B cell (primary cell): Measurements from ENCODE around the gene CAMK2G. TPM values are rescaled to one million over a fixed set of nuclear protein-coding genes. Genes with fewer than 3 reads are reported as not detected.

Experiments
- ATAC-seq: fragments of 200-7000 bp; cut with Tn5 transposase; one replicate; pipeline ENCODE4 v1.10.0; 2021; ENCODE audit warnings: low read depth, mild to moderate bottlenecking, moderate number of reproducible peaks, moderate library complexity
- CTCF ChIA-PET: fragments of 350-600 bp; sonication (Branson Sonifier 250); formaldehyde crosslinking; loops from one replicate; lab custom pipeline; 2021; ENCODE audit warnings: antibody characterized with exemption, inconsistent platforms; lab: Charles Lee
- POLR2A ChIA-PET: fragments of 350-600 bp; sonication (Branson Sonifier 250); formaldehyde crosslinking; loops from one replicate; lab custom pipeline; 2021; ENCODE audit warnings: antibody characterized with exemption; lab: Charles Lee
- DNase-seq: peaks from one replicate; pipeline ENCODE4 v3.0.0; 2013
- H2AFZ ChIP-seq: 2 replicates; pipeline ENCODE4 v1.6.1; 2012; ENCODE audit warnings: mild to moderate bottlenecking, low read depth, low read length; ENCODE audit not compliant: insufficient read depth, poor library complexity, severe bottlenecking
- H3K27ac ChIP-seq, 2 donors: 1 replicate in 1 of 2; 2 replicates in 1 of 2; pipeline ENCODE4 v1.5.1; 2012 to 2013; ENCODE audit warnings: low read length in 2 of 2, mild to moderate bottlenecking in 2 of 2, moderate library complexity in 1 of 2
- H3K27me3 ChIP-seq, 4 experiments: fragments of 200-600 bp in 1 of 4; sonication (generic) in 1 of 4; replicated peaks in 1 of 4; 1 replicate in 2 of 4; 2 replicates in 2 of 4; pipeline versions ENCODE4 v1.6.1 to v1.7.0; 2013 to 2016; ENCODE audit warnings: low read length in 3 of 4, mild to moderate bottlenecking in 2 of 4, mixed read lengths in 1 of 4, moderate library complexity in 1 of 4; ENCODE audit not compliant: insufficient read depth in 4 of 4, control insufficient read depth in 3 of 4; ENCODE audit errors: control extremely low read depth in 1 of 4
- H3K36me3 ChIP-seq, 2 experiments: replicated peaks in 1 of 2; 1 replicate in 1 of 2; 2 replicates in 1 of 2; pipeline versions ENCODE4 v1.6.1 to v1.7.1; 2013; ENCODE audit warnings: low read length in 1 of 2; ENCODE audit not compliant: insufficient read depth in 2 of 2, control insufficient read depth in 1 of 2; ENCODE audit errors: control extremely low read depth in 1 of 2, extremely low read depth in 1 of 2
- H3K4me1 ChIP-seq, 2 donors: fragments of 200-600 bp in 1 of 2; sonication (generic) in 1 of 2; 1 replicate in 1 of 2; 2 replicates in 1 of 2; pipeline versions ENCODE4 v1.5.1 to v1.6.1; 2013 to 2017; ENCODE audit warnings: low read length in 2 of 2; ENCODE audit not compliant: control insufficient read depth in 2 of 2, insufficient read depth in 2 of 2
- H3K4me2 ChIP-seq: replicated peaks from 2 replicates; pipeline ENCODE3; 2012; ENCODE audit warnings: mild to moderate bottlenecking, low read depth, low read length; ENCODE audit not compliant: poor library complexity, severe bottlenecking
- H3K4me3 ChIP-seq, 5 experiments: fragments of 200-600 bp in 1 of 5; sonication (generic) in 1 of 5; 1 replicate in 3 of 5; 2 replicates in 2 of 5; pipeline versions ENCODE4 v1.5.1 to v1.7.0; 2011 to 2016; ENCODE audit warnings: low read length in 4 of 5, mild to moderate bottlenecking in 4 of 5, low read depth in 2 of 5, control low read depth in 1 of 5, moderate library complexity in 1 of 5; ENCODE audit not compliant: insufficient read depth in 1 of 5; ENCODE audit errors: control extremely low read depth in 1 of 5, extremely low read depth in 1 of 5
- H3K79me2 ChIP-seq: fragments of 200-600 bp; sonication (generic); one replicate; pipeline ENCODE4 v1.6.0; 2016; ENCODE audit warnings: low read length; ENCODE audit not compliant: control insufficient read depth, insufficient read depth
- H3K9ac ChIP-seq: fragments of 200-600 bp; sonication (generic); 2 replicates; pipeline ENCODE4 v1.6.1; 2017; ENCODE audit warnings: mild to moderate bottlenecking, low read length, moderate library complexity
- H3K9me3 ChIP-seq, 3 donors: one replicate each; pipeline versions ENCODE4 v1.6.1 to v1.7.1; 2013; ENCODE audit warnings: low read length in 2 of 3; ENCODE audit not compliant: control insufficient read depth in 2 of 3, insufficient read depth in 1 of 3; ENCODE audit errors: control extremely low read depth in 1 of 3
- H4K20me1 ChIP-seq: 2 replicates; pipeline ENCODE4 v1.6.0; 2012; ENCODE audit warnings: mild to moderate bottlenecking, low read length; ENCODE audit not compliant: insufficient read depth, control insufficient read depth, poor library complexity, severe bottlenecking
- H3K27ac Mint-ChIP-seq: one replicate; pipeline ENCODE4 v1.8.0; 2021; ENCODE audit warnings: mixed read lengths
- H3K27me3 Mint-ChIP-seq: one replicate; pipeline ENCODE4 v1.8.0; 2021; ENCODE audit warnings: mixed read lengths
- H3K4me1 Mint-ChIP-seq: one replicate; pipeline ENCODE4 v1.8.0; 2021; ENCODE audit warnings: mixed read lengths
- H3K4me3 Mint-ChIP-seq: one replicate; pipeline ENCODE4 v1.8.0; 2021; ENCODE audit warnings: mixed read lengths
- H3K9me3 Mint-ChIP-seq: one replicate; pipeline ENCODE4 v1.8.0; 2022; ENCODE audit warnings: mixed read lengths; ENCODE audit not compliant: insufficient read depth
- CTCF ChIP-seq: fragments of 200-600 bp; IDR thresholded peaks from one replicate; pipeline ENCODE4 v1.8.0; 2022; ENCODE audit warnings: antibody characterized with exemption, mild to moderate bottlenecking
- EZH2 ChIP-seq: IDR thresholded peaks from 2 replicates; pipeline ENCODE4 v1.6.1; 2012; ENCODE audit warnings: borderline replicate concordance, low read depth, mild to moderate bottlenecking, moderate library complexity, low read length; ENCODE audit not compliant: insufficient read depth, poor library complexity, severe bottlenecking
- WGBS: methylation state at CpG from one replicate; pipeline ENCODE4 v1.1.5; 2013; ENCODE audit warnings: missing lambda C conversion rate; ENCODE audit not compliant: insufficient coverage; 5-methylcytosine and 5-hydroxymethylcytosine counted together
- intact Hi-C: fragments of 100-400 bp; cut with micrococcal nuclease; formaldehyde crosslinking; loops from one replicate; pipeline ENCODE4 v1.10.0; 2022
- polyA plus RNA-seq: library from polyadenylated mRNA; depleted of rRNA; stranded (reverse); fragments of >200 nt; gene quantifications from 2 replicates; pipeline ENCODE4 v1.2.3, GENCODE V29; 2012
- total RNA-seq, 2 donors: library from RNA; stranded (reverse); fragments of 120-200 nt in 1 of 2; gene quantifications; 1 replicate in 1 of 2; 2 replicates in 1 of 2; pipeline versions ENCODE4 v1.2.3 to v1.2.4, GENCODE V29; 2013 to 2022

The CAMK2G gene
- total and polyA plus RNA-seq, 2 donors (not counting 1 experiment from before 2014, with no cell fraction given): 42.7 to 48.7 TPM

- Histone ChIP-seq H3K4me3 (peak overlapping the region in 4 of 5 experiments; percentile 72 to 86 (median 76)), H2AFZ (peak overlapping the region; percentile 87), H3K27me3 (no peaks in the 10 kb centered on the region), H3K9ac (peak overlapping the region; percentile 75), H3K79me2 (peaks cover 73% of the 10 kb centered on the region), H3K4me2 (peak overlapping the region; percentile 76), H3K27ac (no peak overlapping the region), H3K4me1 (peaks cover 25 to 31% of the 10 kb centered on the region in 2 donors), H3K9me3 (no peaks in the 10 kb centered on the region), H4K20me1 (peaks cover 7% of the 10 kb centered on the region), H3K36me3 (peaks cover 0 to 16% of the 10 kb centered on the region in 2 experiments)
- peak overlapping the region; percentile 97 for H3K27ac Mint-ChIP-seq
- no peaks in the 10 kb centered on the region for H3K27me3 Mint-ChIP-seq
- H3K4me3 Mint-ChIP-seq: peak overlapping the region; percentile 99
- 41% methylated on average over 7 of the region's 11 CpGs for WGBS
- H3K4me1 Mint-ChIP-seq: peaks cover 47% of the 10 kb centered on the region
- no peaks in the 10 kb centered on the region for H3K9me3 Mint-ChIP-seq
- TF ChIP-seq CTCF (no peak), EZH2 (no peak)
- CTCF ChIA-PET: interaction anchor here (1.2 to 6.2 kb wide), 2 partner anchors 9 to 99 kb away, joined by 4 to 35 read pairs; a partner anchor contains a TSS
- POLR2A ChIA-PET: interaction anchor here (1.2 to 2.0 kb wide), 2 partner anchors 9 to 17 kb away, joined by 3 to 20 read pairs; a partner anchor contains a TSS
- intact Hi-C loops: loop anchor here (1.0 kb wide), 1 partner anchor 9 kb away; a partner anchor contains a TSS
- ATAC-seq: no peak
- no peak for DNase-seq
Observed at GRCh38 chr10:73780966-73781365, 93.4 kb downstream of the CAMK2G start.

GRCh38 chr10:73780301-73780700, 94.1 kb downstream of the CAMK2G start:
- no peak overlapping the region for H3K27ac ChIP-seq

More at GRCh38 chr10:73780301-73780700, 94.1 kb downstream of the CAMK2G start:
- intact Hi-C loops: no loop called here
- no peak for TF ChIP-seq EZH2
- no peak for TF ChIP-seq CTCF
- peaks cover 48% of the 10 kb centered on the region for H3K4me1 Mint-ChIP-seq
- no peaks in the 10 kb centered on the region for H3K9me3 Mint-ChIP-seq
- H3K27me3 Mint-ChIP-seq: no peaks in the 10 kb centered on the region
- H3K4me1 ChIP-seq: peaks cover 26 to 32% of the 10 kb centered on the region in 2 donors
- H3K36me3 ChIP-seq: peaks cover 0 to 21% of the 10 kb centered on the region in 2 experiments
- DNase-seq: no peak
- H3K4me2 ChIP-seq: peak overlapping the region; percentile 76
- H3K79me2 ChIP-seq: peaks cover 76% of the 10 kb centered on the region
- POLR2A ChIA-PET: interaction anchor here (1.2 to 2.0 kb wide), 2 partner anchors 8 to 18 kb away, joined by 3 to 20 read pairs; a partner anchor contains a TSS
- no peak overlapping the region for H2AFZ ChIP-seq
- H3K4me3 Mint-ChIP-seq: peak overlapping the region; percentile 99
- H3K9ac ChIP-seq: no peak overlapping the region
- ATAC-seq: no peak
- WGBS: 67% methylated on average over 1 of the region's 5 CpGs
- H3K27ac Mint-ChIP-seq: peak overlapping the region; percentile 43
- no peaks in the 10 kb centered on the region for H3K27me3 ChIP-seq
- no peak overlapping the region for H3K4me3 ChIP-seq
- CTCF ChIA-PET: interaction anchor here (6.2 kb wide), 1 partner anchor 8 kb away, joined by 35 read pairs; a partner anchor contains a TSS
- H3K9me3 ChIP-seq: no peaks in the 10 kb centered on the region
- peaks cover 6% of the 10 kb centered on the region for H4K20me1 ChIP-seq
